Smooth muscle cell of the brain vasculature (primary cell): ENCODE results near the gene PRKCH.
"Not testable (repeated sequence)": the region's sequence is repeated elsewhere in the genome, so short reads cannot be mapped to it uniquely, and the experiment has no call there.

Source experiments
- DNase-seq: peaks from one replicate; pipeline ENCODE4 v3.0.0-alpha.2; 2012; ENCODE audit warnings: low read depth, low spot score

Gene PRKCH

GRCh38 chr14:61453103-61453767 lies 131.9 kb downstream of the PRKCH start:
- no peak for DNase-seq

- DNase-seq = no peak
Measured at GRCh38 chr14:61454545-61454944, 133.2 kb downstream of the PRKCH start.

GRCh38 chr14:61455351-61455750 lies 134.0 kb downstream of the PRKCH start:
- DNase-seq = no peak

GRCh38 chr14:61456720-61457119 lies 135.3 kb downstream of the PRKCH start:
- DNase-seq = no peak

- no peak for DNase-seq
Measured at GRCh38 chr14:61458766-61459165, 137.4 kb downstream of the PRKCH start.

GRCh38 chr14:61459229-61459628 lies 137.8 kb downstream of the PRKCH start:
- no peak for DNase-seq

GRCh38 chr14:61460063-61460462 lies 138.7 kb downstream of the PRKCH start:
- DNase-seq = no peak

GRCh38 chr14:61460718-61461611 lies 139.6 kb downstream of the PRKCH start:
- DNase-seq = no peak

- no peak for DNase-seq
Measured at GRCh38 chr14:61461808-61462275, 140.5 kb downstream of the PRKCH start.

- no peak for DNase-seq
Measured at GRCh38 chr14:61462566-61463193, 141.3 kb downstream of the PRKCH start.

GRCh38 chr14:61463664-61464285 lies 142.4 kb downstream of the PRKCH start:
- no peak for DNase-seq

- DNase-seq = not testable (repeated sequence)
Measured at GRCh38 chr14:61464539-61465320, 143.4 kb downstream of the PRKCH start.

GRCh38 chr14:61466249-61466904 lies 145.0 kb downstream of the PRKCH start:
- no peak for DNase-seq

GRCh38 chr14:61466905-61467280 lies 145.5 kb downstream of the PRKCH start:
- no peak for DNase-seq

GRCh38 chr14:61467296-61467695 lies 145.9 kb downstream of the PRKCH start:
- no peak for DNase-seq

- DNase-seq = no peak
Measured at GRCh38 chr14:61468063-61468825, 146.9 kb downstream of the PRKCH start.

GRCh38 chr14:61469781-61470180 lies 148.4 kb downstream of the PRKCH start:
- DNase-seq = no peak

- DNase-seq = peak; percentile 79
Measured at GRCh38 chr14:61470261-61470960, 149.0 kb downstream of the PRKCH start.

GRCh38 chr14:61470961-61471293 lies 149.5 kb downstream of the PRKCH start:
- DNase-seq = no peak
